GM19035 (cell line): ENCODE measurements around the gene HNF1B.
"Not testable (repeated sequence)": the region's sequence is repeated elsewhere in the genome, so short reads cannot be mapped to it uniquely, and the experiment has no call there.

Experiments
- ATAC-seq: cut with Tn5 transposase; IDR thresholded peaks from one replicate; pipeline ENCODE4 v1.9.1; 2021; ENCODE audit not compliant: unreplicated experiment

HNF1B gene, protein sequence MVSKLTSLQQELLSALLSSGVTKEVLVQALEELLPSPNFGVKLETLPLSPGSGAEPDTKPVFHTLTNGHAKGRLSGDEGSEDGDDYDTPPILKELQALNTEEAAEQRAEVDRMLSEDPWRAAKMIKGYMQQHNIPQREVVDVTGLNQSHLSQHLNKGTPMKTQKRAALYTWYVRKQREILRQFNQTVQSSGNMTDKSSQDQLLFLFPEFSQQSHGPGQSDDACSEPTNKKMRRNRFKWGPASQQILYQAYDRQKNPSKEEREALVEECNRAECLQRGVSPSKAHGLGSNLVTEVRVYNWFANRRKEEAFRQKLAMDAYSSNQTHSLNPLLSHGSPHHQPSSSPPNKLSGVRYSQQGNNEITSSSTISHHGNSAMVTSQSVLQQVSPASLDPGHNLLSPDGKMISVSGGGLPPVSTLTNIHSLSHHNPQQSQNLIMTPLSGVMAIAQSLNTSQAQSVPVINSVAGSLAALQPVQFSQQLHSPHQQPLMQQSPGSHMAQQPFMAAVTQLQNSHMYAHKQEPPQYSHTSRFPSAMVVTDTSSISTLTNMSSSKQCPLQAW

DNA sequence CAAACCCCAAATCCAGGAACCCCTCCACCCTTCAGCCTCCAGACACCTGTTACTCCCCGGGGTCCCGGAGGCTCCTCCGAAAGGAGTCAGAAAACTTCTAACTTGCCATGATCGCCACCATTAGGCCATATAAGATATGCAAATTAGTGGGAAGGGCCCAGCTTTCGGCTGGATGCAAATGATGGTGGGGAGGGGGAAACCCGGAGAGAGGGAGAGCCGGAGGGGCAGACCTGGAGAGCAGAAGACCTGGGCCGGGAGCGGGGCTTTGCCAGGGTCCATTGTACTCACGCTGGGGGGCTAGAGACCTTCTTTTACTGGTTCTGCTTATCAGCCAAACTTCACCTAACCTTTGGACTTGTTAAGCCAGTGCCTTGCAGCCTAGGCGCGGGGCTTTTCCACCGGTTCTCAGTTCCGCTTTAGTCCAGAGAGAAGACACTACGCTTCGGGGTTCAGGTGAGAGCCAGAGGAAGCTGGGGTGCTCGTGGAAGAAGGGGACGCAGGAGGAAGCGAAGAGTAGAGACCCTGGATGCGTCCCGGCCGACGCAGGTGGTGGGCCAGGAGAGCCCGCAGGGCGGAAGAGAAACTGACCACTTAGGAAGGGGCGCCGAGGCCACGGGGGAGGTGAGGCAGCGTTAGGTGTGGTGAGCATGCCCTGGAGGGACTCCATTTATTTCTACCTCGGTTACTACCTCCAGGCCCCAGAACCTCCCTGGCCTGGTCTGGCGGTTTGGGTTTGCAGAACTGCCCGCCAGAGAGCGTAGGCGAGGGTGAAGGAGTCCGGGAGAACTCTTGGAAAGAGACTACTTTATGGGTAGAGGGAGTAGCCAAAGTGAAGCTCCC, at the start of gene HNF1B:
HNF1B (minus strand) TSS at position 99 of the 840 bp plus-strand sequence. CDS start 175 bp downstream, outside the sequence.
- peak; percentile 52 for ATAC-seq

DNA sequence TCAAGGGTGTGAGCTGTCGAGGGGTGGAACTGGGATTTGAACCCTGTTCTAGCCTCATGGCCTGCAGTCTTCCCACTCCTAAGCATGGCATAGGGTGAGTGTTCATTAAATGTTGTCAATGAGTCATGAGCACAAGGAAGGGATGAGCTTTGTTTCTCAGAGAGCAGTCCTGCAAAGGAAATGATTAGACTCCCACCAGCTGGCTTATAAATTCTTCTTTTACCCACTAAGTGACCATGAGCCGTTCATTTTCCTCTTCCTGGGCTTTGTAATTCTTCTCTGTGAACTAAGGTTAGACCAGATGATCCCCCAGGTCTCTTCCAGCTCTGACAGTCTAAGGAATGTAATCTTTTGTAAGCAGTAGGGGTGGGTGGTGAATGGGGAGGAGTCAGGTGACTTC, 47.9 kb upstream of the HNF1B start:
- ATAC-seq, result no peak

DNA sequence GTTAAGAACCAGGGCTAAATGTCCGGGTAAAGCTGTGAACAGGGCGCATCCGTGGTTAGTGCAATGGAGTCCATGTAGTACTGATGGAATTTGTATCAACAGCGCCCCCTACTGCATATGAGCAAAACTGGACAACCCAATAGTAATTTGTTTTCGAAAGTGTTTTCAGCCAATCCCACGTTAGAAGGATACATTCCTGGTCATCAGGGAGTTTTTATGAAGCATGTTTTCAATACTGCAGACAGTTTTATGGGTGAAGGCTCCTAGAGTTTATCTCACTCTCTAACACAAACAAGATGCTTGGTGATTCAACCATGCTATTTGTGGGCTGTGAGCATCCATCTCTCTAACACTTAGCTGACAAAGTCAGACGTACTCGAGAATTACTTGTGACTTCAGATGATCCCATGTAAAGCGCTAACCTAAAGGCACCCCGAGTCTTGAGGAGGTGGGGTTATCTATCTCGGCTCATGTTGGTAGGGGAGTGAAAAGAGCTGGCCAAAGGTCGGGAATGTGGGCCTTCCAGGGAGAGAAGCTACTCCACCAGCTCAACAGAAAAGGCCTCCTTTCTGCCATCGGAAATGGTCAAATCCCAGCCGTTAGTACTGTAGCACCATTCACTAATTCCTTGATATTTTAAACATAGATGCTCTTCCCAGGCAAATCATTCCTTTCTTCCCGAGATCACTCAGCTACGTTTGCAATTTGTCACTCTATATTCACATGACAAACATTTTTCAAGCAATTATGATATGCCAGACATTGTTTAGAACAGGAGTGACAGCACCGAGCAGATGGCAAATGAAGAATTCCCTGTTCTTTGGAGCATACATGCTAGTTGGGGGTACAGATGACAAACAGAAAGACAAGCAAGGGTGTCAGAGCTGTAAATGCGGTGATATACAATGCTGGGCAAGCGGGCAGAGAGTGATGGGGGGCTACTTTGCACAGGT, 46.9 kb upstream of the HNF1B start:
- ATAC-seq, result peak; percentile 52

DNA sequence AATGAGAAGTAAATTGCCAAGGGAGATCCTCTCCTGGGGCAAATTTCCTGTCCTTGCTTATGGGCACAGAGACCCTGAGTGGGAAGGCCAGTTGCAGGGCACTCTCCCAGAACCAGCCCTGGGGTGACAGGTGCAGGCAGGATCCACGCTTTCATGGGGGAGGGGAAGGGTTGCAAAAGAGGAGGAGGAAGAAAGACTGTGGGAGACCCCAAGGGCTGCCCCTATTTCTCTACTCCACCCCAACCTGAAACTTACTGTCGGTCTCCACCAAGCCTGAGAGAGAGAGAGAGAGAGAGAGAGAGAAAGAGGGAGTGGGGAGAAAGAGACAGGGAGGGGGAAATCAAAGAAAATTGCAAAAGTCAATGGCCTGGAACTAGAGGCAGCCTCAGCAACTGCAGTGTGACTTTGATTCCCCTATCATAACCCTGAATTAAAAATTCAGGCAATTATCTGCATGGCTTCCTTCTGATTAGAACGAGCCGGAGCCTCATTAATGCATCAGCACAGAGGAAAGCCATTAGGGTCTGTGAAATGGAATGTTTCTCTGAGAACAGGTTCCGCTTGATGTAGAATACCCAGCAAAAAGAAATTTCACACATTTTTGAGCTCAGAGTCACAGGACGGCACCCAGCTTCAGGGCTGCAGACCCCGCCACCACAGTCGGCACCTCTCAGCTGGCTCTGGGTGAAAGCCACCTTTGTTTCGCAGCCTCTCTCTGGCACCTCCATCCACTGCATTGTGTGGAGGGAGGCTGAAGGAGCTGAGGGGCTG, 45.1 kb upstream of the HNF1B start:
- no peak for ATAC-seq

DNA sequence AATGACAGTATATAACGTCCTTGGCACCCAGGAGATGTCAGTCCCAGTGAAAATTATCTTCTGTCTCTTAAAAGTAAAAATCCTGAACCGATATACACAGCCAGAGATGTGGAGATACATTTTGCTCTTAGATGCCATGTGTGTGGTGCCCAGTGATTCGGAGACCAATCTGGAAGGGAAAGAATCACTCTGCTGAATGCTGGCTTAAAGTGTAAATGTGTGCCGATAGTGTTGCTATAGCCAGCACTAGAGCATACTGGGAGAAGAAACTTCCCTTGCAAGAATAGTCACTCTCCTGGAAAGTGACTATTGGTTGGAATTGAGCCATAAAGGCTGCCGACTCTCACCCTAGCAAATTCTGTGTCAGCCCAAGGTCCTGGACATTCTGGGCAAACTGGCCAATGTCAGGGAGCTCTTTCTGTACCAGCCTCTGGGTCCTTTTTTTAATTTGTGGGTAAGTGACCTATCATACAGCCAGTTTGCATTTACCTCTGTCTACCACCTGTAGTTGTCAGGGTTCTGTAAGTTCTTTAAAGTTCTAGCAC, 44.2 kb upstream of the HNF1B start:
- ATAC-seq, result no peak

DNA sequence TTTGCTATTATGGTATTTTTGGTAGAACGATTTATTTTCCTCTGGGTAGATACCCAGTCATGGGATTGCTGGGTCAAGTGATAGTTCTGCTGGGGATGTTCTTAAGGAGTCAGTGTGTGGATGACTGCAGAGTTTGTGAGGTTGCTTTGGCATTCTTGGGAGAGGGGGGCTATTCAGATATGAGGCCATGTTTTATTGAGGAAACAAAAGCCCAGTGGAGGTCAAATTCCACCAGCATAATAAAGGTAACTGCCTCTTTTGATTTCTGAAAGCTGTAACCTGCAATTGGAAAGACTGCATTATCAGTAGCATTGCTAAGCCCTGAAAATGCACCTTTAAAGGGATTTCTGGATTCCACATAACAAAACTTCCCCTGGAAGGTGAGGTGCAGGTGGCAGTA, 43.7 kb upstream of the HNF1B start:
- no peak for ATAC-seq

DNA sequence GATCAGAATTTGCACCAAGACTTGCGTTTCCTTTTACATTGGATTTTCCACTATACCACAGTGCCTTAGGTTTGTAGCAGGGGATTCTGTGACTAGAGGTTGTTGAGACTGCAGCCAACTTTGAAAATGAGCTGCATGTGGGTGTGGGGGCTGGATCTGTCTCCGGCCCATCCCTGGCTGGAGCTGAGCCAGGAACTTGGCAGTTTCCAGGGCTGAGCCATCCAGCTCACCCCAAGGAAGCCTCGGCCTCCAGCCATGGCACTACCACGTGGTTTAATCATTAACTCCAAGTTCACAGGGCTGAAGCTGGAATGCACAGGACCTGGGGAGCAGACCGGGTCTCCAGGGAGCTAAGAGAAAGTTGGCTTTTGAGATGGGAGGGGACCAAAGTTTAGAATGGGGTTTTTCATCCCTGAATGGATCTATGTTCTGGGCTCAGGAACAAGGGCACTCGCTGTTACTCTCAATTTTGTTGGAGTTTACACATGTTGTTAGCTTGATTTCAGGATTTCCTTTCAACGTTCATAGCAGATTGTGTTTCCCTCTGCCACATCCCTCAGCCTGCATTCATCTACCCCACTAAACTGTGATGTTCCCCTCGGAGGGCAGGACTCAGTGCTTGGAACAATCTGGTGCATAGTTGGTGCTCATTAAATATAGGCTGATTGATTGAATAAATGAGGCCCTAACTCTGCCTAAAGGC, 42.3 kb upstream of the HNF1B start:
- ATAC-seq, result no peak

DNA sequence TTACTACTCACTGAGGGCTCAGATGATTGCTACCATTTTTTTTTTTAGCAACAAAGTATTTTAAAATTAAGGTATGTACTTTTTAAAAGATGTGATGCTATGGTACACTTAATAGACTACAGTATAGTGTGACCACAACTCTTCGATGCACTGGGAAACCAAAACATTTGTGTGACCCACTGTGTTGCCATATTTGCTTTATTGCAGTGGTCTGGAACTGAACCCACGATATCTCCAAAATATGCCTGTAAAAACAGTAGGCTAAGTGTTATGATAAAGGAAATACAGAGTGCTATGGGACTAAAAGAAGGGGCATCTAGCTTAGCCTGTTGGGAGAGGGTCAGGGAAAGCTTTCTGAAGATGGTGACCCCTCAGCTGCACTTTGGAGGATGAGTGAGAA, 41.6 kb upstream of the HNF1B start:
- no peak for ATAC-seq

DNA sequence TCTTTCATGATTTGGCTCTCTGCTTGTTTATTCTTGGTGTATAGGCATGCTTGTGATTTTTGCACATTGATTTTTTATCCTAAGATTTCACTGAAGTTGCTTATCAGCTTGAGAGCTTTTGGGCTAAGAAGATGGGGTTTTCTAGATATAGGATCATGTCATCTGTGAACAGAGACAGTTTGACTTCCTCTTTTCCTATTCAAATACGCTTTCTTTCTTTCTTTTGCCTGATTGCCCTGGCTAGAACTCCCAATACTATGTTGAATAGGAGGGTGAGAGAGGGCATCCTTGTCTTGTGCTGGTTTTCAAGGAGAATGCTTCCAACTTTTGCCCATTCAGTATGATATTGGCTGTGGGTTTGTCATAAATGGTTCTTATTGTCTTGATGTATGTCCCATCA, 37.6 kb upstream of the HNF1B start:
- not testable (repeated sequence) for ATAC-seq

DNA sequence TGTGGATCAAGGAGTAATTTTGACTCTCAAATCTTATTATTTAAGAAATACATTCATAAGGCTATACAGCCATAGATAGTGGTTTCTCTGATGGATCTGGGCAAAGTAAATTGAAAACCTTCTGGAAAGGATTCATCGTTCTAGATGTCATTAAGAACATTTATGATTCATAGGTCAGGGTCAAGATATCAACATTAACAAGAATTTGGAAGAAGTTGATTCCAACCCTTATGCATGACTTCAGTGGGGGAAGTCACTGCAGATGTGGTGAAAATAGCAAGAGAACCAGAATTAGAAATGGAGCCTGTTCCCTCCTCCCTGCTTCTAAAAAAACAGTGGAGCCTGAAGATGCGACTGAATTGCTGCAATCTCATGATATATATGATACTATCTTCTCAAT, 36.6 kb upstream of the HNF1B start:
- ATAC-seq, result no peak

DNA sequence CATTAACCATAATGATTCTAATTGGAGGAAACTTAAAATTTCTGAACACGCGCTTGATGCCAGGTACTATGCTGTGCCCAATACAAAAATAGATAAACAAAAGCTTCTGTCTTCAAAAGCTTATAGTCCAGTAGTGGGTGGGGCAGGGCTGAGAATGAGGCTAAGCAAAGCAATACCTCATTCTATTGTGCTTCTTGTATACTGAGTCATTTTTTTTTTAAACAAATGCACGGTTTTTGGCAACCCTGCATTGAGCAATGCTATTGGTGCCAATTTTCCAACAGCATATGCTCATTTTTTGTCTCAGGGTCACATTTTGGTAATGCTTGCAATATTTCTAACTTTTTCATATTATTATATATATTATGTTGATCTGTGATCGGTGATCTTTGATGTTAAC, 34.7 kb upstream of the HNF1B start:
- ATAC-seq, result no peak

DNA sequence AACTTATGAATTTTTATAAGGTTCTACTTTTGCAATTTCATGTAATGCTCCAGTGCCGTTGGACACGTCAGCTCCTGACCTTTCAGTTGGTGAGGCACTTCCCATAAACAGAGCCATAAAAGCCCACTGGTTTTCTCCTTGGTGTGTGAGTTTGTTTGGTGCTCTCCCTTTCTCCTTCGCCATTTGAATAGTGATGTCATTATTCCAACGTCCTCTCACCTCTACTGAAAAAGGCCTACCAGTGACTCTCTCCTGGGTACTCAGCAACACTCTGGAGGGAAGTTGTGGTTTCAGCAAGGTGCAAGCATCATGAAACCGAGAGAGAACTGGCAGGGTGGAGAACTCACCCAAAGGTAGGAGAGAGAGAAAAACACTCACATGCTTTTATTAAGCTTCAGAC, 29.6 kb upstream of the HNF1B start:
- peak; percentile 90 for ATAC-seq

DNA sequence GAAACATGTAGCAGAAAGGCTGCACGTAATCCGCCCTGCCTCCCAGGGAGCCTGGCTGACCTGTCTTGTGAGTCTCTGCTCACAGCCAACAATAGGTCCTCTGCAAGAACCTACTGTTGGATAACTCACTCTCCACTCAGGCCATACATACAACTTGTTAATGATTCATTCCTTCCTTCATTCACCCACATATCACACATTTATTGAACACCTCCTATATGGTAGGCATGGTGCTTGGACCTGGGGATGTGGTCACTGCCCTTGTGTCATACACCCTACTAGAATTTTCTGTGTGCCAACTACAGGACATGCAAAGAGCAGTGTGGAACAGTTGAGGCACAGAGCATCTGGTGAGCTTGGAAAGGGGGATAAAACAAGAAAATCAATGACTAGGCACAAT, 28.1 kb upstream of the HNF1B start:
- ATAC-seq, result no peak

DNA sequence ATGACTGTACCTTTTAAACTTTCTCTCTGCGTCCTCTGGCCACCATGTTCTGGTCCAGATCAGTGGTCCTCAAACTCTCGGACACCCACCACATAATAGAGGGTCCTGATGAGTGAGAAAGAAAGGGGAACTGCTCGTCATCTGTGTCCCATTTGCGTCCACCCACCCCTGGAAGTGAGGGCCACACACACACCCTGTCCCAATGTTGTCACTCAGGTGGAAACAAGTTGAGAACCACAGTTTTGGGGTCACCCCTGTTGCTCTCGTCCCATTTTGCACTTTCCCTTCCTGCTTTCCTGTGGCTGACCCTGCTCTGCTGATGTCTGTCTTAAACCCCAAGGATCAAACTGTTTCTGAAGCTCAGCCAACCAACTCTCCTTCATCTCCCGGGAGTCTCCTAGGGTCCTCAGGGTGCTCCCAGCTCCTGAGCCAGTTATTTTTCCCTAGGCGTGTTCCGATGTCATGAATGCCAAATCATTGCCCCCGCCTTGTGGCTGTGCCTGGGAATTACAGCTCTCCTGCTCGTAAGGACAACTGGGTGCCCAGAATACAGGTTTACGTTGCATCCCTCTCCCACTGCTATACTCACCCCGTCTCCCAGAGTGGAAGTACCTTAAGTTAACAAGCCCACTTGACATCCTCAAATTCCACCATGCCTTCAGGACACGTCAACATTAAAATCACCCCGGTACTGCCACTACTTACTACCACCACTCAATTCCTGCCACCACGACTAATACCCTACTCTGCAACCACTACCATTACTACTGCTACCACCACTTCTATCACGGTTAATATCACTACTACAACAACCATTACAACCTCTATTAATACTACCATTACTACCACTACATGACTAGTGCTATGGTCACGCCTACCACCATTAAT, 26.0 kb upstream of the HNF1B start:
- no peak for ATAC-seq

DNA sequence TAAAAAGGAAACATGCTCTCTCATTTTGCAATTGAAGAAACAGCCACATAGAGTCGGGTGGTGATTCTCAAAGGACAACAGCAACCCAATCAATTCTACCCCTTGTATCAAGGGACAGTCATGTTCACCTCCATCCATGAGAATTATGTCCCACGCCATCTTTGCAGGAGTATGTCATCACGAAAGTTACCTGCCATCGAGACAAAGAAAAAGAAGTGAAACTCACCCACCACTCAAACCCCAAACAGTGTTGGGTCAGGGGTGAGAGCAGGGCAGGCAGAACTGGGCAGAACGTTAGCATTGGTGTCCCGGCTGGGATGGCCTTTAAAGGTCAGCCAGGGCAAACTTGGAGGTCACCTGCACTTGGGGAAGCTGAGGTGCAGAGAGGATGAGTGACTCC, 24.2 kb upstream of the HNF1B start:
- ATAC-seq, result no peak

DNA sequence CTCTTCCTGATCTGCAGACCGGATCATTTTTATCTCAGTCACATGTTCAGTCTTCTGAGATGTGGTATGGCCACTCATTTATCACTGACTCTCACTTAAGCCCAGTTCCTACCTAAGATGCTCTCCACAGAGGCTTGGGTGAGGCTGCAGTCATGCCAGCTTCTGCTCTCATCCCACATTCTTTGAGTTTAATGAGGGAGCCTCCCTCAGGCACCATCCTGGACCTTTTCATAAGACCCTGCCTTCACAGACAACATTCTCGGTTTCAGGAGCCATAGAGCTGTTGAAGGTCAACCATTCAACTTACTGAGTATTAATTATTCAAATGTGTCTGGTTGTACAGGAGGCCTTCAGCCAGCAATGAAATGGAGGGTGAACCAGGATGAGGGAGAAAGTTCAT, 23.6 kb upstream of the HNF1B start:
- no peak for ATAC-seq

DNA sequence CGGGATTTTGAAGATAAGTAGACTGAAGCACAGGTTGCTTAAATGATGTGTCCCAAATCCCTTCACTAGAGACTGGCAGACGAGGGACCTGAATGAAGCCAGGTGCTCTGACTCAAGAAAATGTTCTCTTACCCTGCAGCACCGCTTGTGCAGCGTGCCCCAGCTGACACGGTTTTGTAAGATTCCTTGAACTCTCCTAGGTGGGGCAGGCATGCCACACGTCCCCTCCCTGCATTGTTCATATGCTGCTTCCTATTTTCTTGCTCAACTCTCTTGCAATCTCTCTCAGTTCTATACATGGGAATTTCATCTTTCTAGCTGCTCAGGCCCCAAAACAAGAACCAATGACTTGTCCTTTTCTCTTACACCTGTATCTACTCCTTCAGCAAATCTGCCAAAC, 22.1 kb upstream of the HNF1B start:
- ATAC-seq, result no peak

DNA sequence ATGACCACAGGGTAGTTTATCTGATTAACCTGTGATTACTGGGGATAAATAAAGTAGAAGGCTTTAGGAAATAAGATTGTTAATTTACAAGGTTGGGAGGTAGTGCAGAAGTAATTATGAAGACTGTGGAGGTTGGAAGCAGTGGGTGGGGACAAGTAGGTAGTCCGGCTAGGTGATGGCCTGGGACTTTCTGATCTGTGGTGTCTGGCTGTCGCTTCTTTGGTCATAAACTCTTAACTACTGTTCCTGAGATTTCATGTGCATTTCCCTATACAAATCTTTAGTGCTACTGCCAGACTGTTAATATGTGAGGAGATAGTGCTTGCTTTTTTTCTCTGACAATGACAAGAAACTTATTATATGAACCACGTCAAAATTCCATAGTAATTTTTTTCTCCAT, 19.5 kb upstream of the HNF1B start:
- ATAC-seq, result no peak
